Measurements from ENCODE around the gene CAPZA1.

DNA sequence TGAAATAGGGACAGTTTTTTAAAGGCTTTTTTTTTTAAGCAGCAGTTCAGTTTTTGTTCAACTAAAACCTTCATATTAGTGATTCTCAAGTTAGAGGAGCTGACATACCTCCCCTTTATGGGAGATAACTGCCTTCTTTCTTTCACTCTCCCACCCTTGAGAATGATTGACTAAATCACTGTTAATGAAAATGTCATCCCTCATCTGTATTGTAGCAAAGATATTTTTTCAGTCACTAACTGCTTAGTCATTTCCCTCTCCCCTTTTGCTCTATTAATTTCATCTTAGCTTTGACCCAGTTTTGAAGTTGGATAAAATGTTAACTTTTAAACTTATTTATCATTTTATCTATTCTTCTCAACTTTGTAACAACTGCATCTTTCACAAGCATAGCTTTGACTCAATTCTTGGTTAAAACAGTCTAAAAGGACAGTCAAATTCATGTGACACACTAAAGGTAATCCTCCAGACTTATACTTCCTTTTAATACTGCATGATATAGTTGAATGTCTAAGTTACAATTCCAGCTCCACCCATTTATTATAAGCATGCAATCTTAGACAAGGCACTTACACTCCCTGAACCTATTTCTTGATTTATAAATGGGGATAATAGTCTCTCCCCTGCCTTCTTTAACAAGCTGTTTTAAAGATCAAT, 17.1 kb downstream of the CAPZA1 start:
- TF ChIP-seq SP1 (CRISPR knock-in tag; conservative IDR thresholded peaks at IDR 0.05) (no peak), ZNF263 (CRISPR knock-in tag; IDR thresholded peaks at IDR 0.05; ENCODE audit: low read depth) (no peak)
